Measurements from ENCODE around the gene CERS6.

- TF ChIP-seq, protein P1, sequence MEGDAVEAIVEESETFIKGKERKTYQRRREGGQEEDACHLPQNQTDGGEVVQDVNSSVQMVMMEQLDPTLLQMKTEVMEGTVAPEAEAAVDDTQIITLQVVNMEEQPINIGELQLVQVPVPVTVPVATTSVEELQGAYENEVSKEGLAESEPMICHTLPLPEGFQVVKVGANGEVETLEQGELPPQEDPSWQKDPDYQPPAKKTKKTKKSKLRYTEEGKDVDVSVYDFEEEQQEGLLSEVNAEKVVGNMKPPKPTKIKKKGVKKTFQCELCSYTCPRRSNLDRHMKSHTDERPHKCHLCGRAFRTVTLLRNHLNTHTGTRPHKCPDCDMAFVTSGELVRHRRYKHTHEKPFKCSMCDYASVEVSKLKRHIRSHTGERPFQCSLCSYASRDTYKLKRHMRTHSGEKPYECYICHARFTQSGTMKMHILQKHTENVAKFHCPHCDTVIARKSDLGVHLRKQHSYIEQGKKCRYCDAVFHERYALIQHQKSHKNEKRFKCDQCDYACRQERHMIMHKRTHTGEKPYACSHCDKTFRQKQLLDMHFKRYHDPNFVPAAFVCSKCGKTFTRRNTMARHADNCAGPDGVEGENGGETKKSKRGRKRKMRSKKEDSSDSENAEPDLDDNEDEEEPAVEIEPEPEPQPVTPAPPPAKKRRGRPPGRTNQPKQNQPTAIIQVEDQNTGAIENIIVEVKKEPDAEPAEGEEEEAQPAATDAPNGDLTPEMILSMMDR (IDR thresholded peaks at IDR 0.05), result no peak
- no peak for TF ChIP-seq POLR2A (IDR thresholded peaks at IDR 0.05)
These were observed 16.5 kb upstream of the CERS6 start for GRCh38 chr2:168439536-168439935.

Data from testis (tissue), 2 donors.